Activated CD8-positive, alpha-beta memory T cell treated with anti-CD3 and anti-CD28 coated beads, Interleukin-2, amount 10 ng/mL, durations not matched to agents 7 days and 5 days (primary cell): Measurements from ENCODE around the gene BIN2. TPM values are rescaled to one million over a fixed set of nuclear protein-coding genes. Genes with fewer than 3 reads are reported as not detected.
"Not testable (repeated sequence)": the region's sequence is repeated elsewhere in the genome, so short reads cannot be mapped to it uniquely, and the experiment has no call there.

Source experiments
- ATAC-seq: fragments of 150-1000 bp; cut with Tn5 transposase; one replicate; pipeline ENCODE4 v1.10.0; 2021; ENCODE audit warnings: moderate library complexity
- CTCF ChIA-PET: fragments of 350-600 bp; sonication (Branson Sonifier 250); formaldehyde crosslinking; loops from one replicate; lab custom pipeline; 2021; ENCODE audit warnings: antibody characterized with exemption; lab: Charles Lee
- DNase-seq: peaks from one replicate; pipeline ENCODE4 v3.0.0-alpha.2; 2020
- H3K27ac Mint-ChIP-seq: one replicate; pipeline ENCODE4 v1.8.0; 2021; ENCODE audit warnings: mild to moderate bottlenecking, mixed read lengths
- H3K27me3 Mint-ChIP-seq: one replicate; pipeline ENCODE4 v1.8.0; 2021; ENCODE audit warnings: mixed read lengths
- H3K36me3 Mint-ChIP-seq: one replicate; pipeline ENCODE4 v1.8.0; 2021; ENCODE audit warnings: mild to moderate bottlenecking, mixed read lengths
- H3K4me1 Mint-ChIP-seq: one replicate; pipeline ENCODE4 v1.8.0; 2021; ENCODE audit warnings: mixed read lengths
- H3K4me3 Mint-ChIP-seq: one replicate; pipeline ENCODE4 v1.8.0; 2021; ENCODE audit warnings: mild to moderate bottlenecking, moderate library complexity, mixed read lengths
- H3K9me3 Mint-ChIP-seq: one replicate; pipeline ENCODE4 v1.8.0; 2022; ENCODE audit warnings: low read depth, mixed read lengths
- total RNA-seq, 2 experiments: library from RNA; stranded (reverse); gene quantifications; one replicate each; pipeline ENCODE4 v1.2.3, GENCODE V29; 2021

BIN2 gene
- total RNA-seq, 2 experiments from 2014 or later = 109 to 147 TPM

- CTCF ChIA-PET = interaction anchor here (1.1 to 1.5 kb wide), 2 partner anchors 26 to 48 kb away, joined by 3 to 5 read pairs; no protein-coding TSS in a partner anchor
- Mint-ChIP-seq H3K27me3 (no peaks in the 10 kb centered on the region), H3K4me3 (no peak overlapping the region), H3K36me3 (peaks cover 49% of the 10 kb centered on the region), H3K27ac (peak overlapping the region; percentile 10), H3K9me3 (no peaks in the 10 kb centered on the region), H3K4me1 (no peaks in the 10 kb centered on the region)
- DNase-seq = no peak
- ATAC-seq = no peak
Observed at GRCh38 chr12:51293696-51294095, 30.3 kb downstream of the BIN2 start.

- H3K9me3 Mint-ChIP-seq, CTCF ChIA-PET, H3K4me3 Mint-ChIP-seq, ATAC-seq, H3K4me1 Mint-ChIP-seq, DNase-seq, H3K27ac Mint-ChIP-seq, H3K27me3 Mint-ChIP-seq: not testable (repeated sequence)
- peaks cover 49% of the 10 kb centered on the region for H3K36me3 Mint-ChIP-seq
Observed at GRCh38 chr12:51291603-51292513, 32.1 kb downstream of the BIN2 start.

- Mint-ChIP-seq H3K4me3 (no peak overlapping the region), H3K27me3 (no peaks in the 10 kb centered on the region), H3K36me3 (peaks cover 39% of the 10 kb centered on the region), H3K27ac (no peak overlapping the region), H3K9me3 (no peaks in the 10 kb centered on the region), H3K4me1 (no peaks in the 10 kb centered on the region)
- ATAC-seq (no peak), DNase-seq (no peak)
- CTCF ChIA-PET = interaction anchor here (0.6 to 1.4 kb wide), 3 partner anchors 13 to 55 kb away, joined by 3 to 7 read pairs (median 5); partner anchors contain the start of gene SMAGP
Observed at GRCh38 chr12:51285843-51286242, 38.1 kb downstream of the BIN2 start.

GRCh38 chr12:51281202-51281924 lies 42.6 kb downstream of the BIN2 start:
- DNase-seq = no peak

GRCh38 chr12:51275088-51275487 lies 48.9 kb downstream of the BIN2 start:
- CTCF ChIA-PET = interaction anchor here (2.3 kb wide), 1 partner anchor 66 kb away, joined by 10 read pairs; no protein-coding TSS in a partner anchor
- no peaks in the 10 kb centered on the region for H3K9me3 Mint-ChIP-seq
- no peak overlapping the region for H3K4me3 Mint-ChIP-seq
- H3K27me3 Mint-ChIP-seq = peaks cover 19% of the 10 kb centered on the region
- ATAC-seq (no peak), DNase-seq (no peak)
- H3K36me3 Mint-ChIP-seq = peaks cover under 1% of the 10 kb centered on the region
- no peak overlapping the region for H3K27ac Mint-ChIP-seq
- H3K4me1 Mint-ChIP-seq = peaks cover 10% of the 10 kb centered on the region

More at GRCh38 chr12:51281202-51281924, 42.6 kb downstream of the BIN2 start:
- Mint-ChIP-seq H3K4me3 (no peak overlapping the region), H3K27me3 (no peaks in the 10 kb centered on the region), H3K27ac (no peak overlapping the region), H3K4me1 (no peaks in the 10 kb centered on the region), H3K36me3 (peaks cover 24% of the 10 kb centered on the region), H3K9me3 (no peaks in the 10 kb centered on the region)
- CTCF ChIA-PET = interaction anchor here (0.9 to 2.4 kb wide), 4 partner anchors 19 to 216 kb away, joined by 3 to 8 read pairs (median 4); no protein-coding TSS in a partner anchor
- no peak for ATAC-seq

GRCh38 chr12:51272810-51273209 lies 51.2 kb downstream of the BIN2 start:
- H3K27ac Mint-ChIP-seq, DNase-seq, H3K9me3 Mint-ChIP-seq, CTCF ChIA-PET, ATAC-seq, H3K36me3 Mint-ChIP-seq, H3K4me3 Mint-ChIP-seq: not testable (repeated sequence)
- H3K27me3 Mint-ChIP-seq = peaks cover 31% of the 10 kb centered on the region
- H3K4me1 Mint-ChIP-seq = peaks cover 18% of the 10 kb centered on the region

GRCh38 chr12:51270951-51271518 lies 52.9 kb downstream of the BIN2 start:
- CTCF ChIA-PET = interaction anchor here (0.6 to 3.4 kb wide), 9 partner anchors 9 to 852 kb away, joined by 3 to 81 read pairs (median 5); partner anchors contain the start of gene POU6F1
- H3K4me1 Mint-ChIP-seq = peaks cover 19% of the 10 kb centered on the region
- H3K36me3 Mint-ChIP-seq = no peaks in the 10 kb centered on the region
- ATAC-seq (no peak), DNase-seq (no peak)
- H3K9me3 Mint-ChIP-seq = no peaks in the 10 kb centered on the region
- peak overlapping the region; percentile 47 for H3K27ac Mint-ChIP-seq
- H3K4me3 Mint-ChIP-seq = peak overlapping the region; percentile 82
- peaks cover 31% of the 10 kb centered on the region for H3K27me3 Mint-ChIP-seq

- peak; percentile 68 for DNase-seq
- CTCF ChIA-PET = interaction anchor here (0.6 to 3.4 kb wide), 16 partner anchors 8 to 853 kb away, joined by 3 to 81 read pairs (median 4); partner anchors contain the start of gene POU6F1
- Mint-ChIP-seq H3K4me1 (peaks cover 24% of the 10 kb centered on the region), H3K9me3 (no peaks in the 10 kb centered on the region), H3K36me3 (peaks cover 2% of the 10 kb centered on the region), H3K4me3 (peak within 1 kb of the TSS; percentile 82), H3K27ac (peak within 1 kb of the TSS; percentile 47), H3K27me3 (peaks cover 31% of the 10 kb centered on the region)
- peak; percentile 71 for ATAC-seq
Observed at GRCh38 chr12:51270067-51270950, 53.7 kb downstream of the BIN2 start, which contains the start of gene SMAGP. SMAGP (minus strand) TSS chr12:51270415; CDS start chr12:51269278, 1,137 bp downstream.

- H3K27ac Mint-ChIP-seq = peak overlapping the region; percentile 23
- DNase-seq = peak; percentile 64
- no peaks in the 10 kb centered on the region for H3K9me3 Mint-ChIP-seq
- peak overlapping the region; percentile 66 for H3K4me3 Mint-ChIP-seq
- peaks cover 29% of the 10 kb centered on the region for H3K4me1 Mint-ChIP-seq
- peak; percentile 53 for ATAC-seq
- CTCF ChIA-PET = interaction anchor here (0.6 to 3.4 kb wide), 20 partner anchors 8 to 174 kb away, joined by 3 to 81 read pairs (median 4); partner anchors contain the start of gene POU6F1
- H3K36me3 Mint-ChIP-seq = peaks cover 2% of the 10 kb centered on the region
- H3K27me3 Mint-ChIP-seq = peaks cover 31% of the 10 kb centered on the region
Observed at GRCh38 chr12:51269174-51270066, 54.6 kb downstream of the BIN2 start.

- peaks cover 2% of the 10 kb centered on the region for H3K36me3 Mint-ChIP-seq
- peak overlapping the region; percentile 83 for H3K27ac Mint-ChIP-seq
- peak; percentile 79 for ATAC-seq
- CTCF ChIA-PET = interaction anchor here (0.7 kb wide), 1 partner anchor 1173 kb away, joined by 3 read pairs; no protein-coding TSS in a partner anchor
- peaks cover 22% of the 10 kb centered on the region for H3K4me1 Mint-ChIP-seq
- peak overlapping the region; percentile 50 for H3K4me3 Mint-ChIP-seq
- DNase-seq = no peak
- H3K9me3 Mint-ChIP-seq = no peaks in the 10 kb centered on the region
- H3K27me3 Mint-ChIP-seq = peaks cover 12% of the 10 kb centered on the region
Observed at GRCh38 chr12:51265024-51265423, 59.0 kb downstream of the BIN2 start.

GRCh38 chr12:51264297-51264696 lies 59.7 kb downstream of the BIN2 start:
- Mint-ChIP-seq H3K27me3 (peaks cover 9% of the 10 kb centered on the region), H3K9me3 (no peaks in the 10 kb centered on the region), H3K4me1 (peaks cover 19% of the 10 kb centered on the region), H3K27ac (no peak overlapping the region), H3K36me3 (peaks cover 2% of the 10 kb centered on the region), H3K4me3 (no peak overlapping the region)
- no peak for ATAC-seq
- CTCF ChIA-PET = interaction anchor here (0.6 to 3.6 kb wide), 8 partner anchors 11 to 1922 kb away, joined by 3 to 34 read pairs (median 4); partner anchors contain the start of gene DAZAP2
- DNase-seq = no peak
